Non-pigmented ciliary epithelial cell (primary cell): ENCODE data around the gene ZNRF1.
"Not testable (repeated sequence)": the region's sequence is repeated elsewhere in the genome, so short reads cannot be mapped to it uniquely, and the experiment has no call there.

Experiments
- DNase-seq: peaks from one replicate; pipeline ENCODE4 v3.0.0-alpha.2; 2010; ENCODE audit warnings: low read depth

The ZNRF1 gene

DNA sequence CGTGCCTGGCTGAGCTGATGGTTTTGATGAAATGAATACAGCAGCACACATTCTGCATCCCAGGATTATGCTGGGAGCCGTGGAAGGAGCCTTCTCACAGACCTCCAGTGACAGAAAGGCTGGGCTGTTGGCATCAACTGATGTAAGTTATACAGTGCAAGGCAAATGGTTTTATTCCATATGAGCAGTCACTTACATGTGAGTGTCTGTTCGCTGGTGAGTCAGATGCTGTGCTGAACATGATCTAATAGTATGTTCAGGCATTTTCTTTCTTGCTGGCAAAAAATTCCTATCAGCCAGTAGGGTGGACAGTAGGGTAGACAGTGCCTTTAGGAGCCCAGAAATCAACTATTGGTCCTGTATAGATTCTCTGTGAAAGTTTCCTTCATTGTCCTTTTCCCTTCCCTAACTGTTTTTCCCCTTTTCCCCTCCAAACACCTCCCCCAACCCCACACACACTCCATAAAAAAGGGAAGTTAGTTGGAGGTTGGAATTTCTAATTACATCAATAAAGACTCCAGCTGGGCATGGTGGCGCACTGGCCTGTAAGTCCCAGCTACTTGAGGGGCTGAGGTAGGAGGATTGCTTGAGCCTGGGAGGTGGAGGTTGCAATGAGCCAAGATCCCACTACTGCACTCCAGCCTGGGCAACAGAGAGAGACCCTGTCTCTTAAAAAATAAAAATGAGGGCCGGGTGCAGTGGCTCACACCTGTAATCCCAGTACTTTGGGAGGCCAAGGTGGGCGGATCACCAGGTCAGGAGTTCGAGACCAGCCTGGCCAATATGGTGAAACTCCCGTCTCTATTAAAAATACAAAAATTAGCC is 81.6 kb downstream of the ZNRF1 start:
- DNase-seq = peak; percentile 56

GRCh38 chr16:75081179-75081859 is 82.5 kb downstream of the ZNRF1 start:
- no peak for DNase-seq

DNA sequence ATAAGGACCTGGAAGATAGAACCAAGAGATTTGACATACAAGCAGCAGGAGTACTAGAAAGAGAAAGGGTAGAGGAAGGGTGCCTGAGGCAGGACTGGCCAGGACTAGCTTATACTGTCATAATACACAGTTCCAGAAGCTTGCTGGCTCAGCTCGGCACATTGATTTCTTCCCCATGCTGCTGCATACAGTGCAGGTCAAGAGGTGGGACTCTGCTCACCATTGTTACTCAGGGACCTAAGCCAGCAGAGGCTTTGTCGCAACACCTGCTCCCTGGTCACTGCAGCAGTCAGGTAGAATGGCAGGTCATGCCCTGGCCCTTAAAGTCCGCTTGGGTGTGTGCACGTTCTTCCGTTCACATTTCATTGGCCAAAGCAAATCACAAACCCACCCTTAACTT is 85.0 kb downstream of the ZNRF1 start:
- DNase-seq = no peak

- DNase-seq = no peak
Observed at GRCh38 chr16:75085556-75085955, 86.7 kb downstream of the ZNRF1 start.

DNA sequence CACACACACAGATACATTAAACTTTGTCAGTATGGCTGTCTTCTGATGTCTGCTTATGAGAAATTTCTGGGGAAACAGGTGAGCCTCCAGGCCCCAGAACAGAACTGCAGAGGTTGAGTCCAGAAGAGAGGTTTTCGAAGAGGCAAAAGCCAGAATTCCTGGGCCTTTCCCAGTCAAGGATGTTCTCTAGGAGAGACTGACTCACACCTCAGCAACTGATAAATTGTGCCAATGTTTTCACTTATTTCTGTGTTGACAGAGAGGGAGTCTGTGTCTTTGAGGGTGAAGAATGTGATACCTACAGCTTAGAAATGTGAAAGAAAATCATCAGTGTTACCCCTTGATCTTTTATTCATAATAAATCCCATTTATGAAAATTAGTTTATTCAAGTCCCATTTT is 87.5 kb downstream of the ZNRF1 start:
- no peak for DNase-seq

GRCh38 chr16:75086688-75087374 is 88.0 kb downstream of the ZNRF1 start:
- DNase-seq = no peak

GRCh38 chr16:75087375-75087979 is 88.7 kb downstream of the ZNRF1 start:
- no peak for DNase-seq

GRCh38 chr16:75088216-75088615 is 89.4 kb downstream of the ZNRF1 start:
- DNase-seq = no peak

- no peak for DNase-seq
Observed at GRCh38 chr16:75088934-75089333, 90.1 kb downstream of the ZNRF1 start.

DNA sequence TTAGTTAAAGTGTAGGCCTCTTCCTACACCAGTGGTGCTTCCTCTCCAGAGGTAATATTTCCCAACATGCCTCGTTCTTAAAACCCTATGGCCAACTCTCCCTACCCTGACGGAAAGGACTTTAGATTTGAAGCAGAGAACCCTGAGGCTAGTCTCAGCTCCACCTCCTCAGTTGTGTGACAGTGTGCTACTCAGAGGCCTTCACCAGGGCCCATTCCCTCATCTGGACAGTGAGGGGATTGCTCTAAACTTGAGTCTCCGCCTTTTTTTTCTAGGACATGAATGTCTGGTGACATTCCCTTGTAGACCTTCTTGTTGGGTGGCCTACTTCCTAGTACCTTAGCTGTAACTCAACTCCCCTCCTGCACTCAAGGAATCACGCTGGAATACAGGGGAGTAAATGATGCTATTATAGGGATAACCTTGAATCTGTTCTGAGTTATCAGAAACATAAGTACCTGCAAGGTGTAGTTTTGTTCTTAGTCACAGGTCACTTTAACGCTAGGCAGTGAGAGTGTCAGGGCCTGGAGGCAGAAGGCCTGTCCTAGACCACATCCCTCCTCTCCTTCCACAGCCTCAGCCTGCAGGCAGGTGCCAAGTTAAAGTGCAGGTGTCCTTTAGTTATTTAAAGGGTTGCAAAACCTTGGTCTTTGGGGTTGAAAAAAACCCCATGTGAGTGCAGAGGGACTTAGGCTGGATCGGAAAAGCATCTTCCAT is 90.8 kb downstream of the ZNRF1 start:
- no peak for DNase-seq

DNA sequence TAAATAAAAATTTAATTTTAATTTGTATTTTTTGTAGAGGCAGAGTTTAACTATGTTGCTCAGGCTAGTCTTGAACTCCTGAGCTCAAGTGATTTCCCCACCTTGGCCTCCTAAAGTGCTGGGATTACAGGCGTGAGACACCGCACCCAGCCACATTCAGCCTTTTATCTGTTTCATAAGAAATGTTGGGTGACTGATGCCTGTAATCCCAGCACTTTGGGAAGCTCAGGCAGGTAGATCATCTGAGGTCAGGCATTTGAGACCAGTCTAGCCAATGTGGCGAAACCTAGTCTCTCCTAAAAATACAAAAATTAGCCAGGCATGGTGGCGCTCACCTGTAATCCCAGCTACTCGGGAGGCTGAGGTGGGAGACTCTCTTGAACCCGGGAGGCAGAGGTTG is 92.1 kb downstream of the ZNRF1 start:
- DNase-seq = not testable (repeated sequence)

DNA sequence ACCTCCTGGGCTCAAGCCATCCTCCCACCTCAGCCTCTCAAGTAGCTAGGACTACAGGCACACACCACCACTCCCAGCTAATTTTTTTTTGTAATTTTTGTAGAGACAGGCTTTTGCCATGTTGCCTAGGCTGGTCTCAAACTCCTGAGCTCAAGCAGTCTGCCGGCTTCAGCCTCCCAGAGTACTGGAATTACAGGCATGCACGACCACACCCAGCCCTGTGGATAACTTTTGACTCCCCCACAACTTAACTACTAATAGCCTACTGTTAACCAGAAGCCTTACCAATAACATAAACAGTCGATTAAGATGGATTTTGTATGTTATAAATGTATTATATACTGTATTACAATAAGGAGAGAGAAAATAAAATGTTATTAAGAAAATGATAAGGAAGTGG is 92.8 kb downstream of the ZNRF1 start:
- DNase-seq = not testable (repeated sequence)

- no peak for DNase-seq
Observed at GRCh38 chr16:75092777-75093176, 94.0 kb downstream of the ZNRF1 start.

GRCh38 chr16:75093598-75094540 is 95.0 kb downstream of the ZNRF1 start:
- DNase-seq = no peak

DNA sequence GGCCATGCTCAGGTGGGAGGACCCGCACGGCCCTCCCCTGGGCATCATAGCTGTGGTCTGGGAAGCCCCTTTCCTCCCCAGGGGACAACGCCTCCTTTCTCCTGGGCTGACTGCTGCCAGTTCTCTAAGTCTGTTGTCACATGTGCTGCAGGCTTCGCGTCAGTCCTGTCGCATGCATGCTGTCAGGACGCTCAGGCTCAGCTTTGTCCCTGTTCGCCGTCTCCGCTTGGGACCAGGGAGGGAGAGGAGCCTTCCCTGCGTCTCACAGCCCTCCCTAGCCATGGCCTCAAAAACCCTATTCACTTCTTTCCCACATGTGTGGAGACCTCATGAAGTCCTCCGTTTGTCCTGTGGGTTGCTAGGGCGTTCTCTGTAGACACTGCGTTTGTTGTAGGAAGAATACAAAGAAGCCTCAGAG is 96.4 kb downstream of the ZNRF1 start:
- no peak for DNase-seq

DNA sequence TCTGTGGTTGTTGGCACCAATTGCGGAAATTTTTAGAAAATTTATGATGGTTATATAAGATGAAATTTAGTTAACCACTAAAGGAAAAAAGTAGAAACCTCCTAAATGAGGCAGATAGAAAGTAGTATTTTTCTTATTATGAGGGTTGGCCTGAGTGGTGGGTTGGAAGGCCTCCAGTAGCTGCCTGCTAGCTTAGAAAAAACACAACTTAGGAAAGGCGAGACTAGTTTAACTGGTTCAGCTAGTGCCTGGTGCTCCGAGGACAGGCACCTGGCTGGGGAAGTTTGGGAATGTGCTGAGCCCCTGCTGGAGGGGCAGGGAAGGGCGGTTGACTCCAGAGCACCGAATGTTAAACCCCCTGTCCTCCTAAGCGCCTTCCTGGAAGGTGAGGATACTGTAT is 97.8 kb downstream of the ZNRF1 start:
- no peak for DNase-seq

- no peak for DNase-seq
Observed at GRCh38 chr16:75097191-75097761, 98.5 kb downstream of the ZNRF1 start.

GRCh38 chr16:75097941-75098901 is 99.4 kb downstream of the ZNRF1 start:
- DNase-seq = no peak

DNA sequence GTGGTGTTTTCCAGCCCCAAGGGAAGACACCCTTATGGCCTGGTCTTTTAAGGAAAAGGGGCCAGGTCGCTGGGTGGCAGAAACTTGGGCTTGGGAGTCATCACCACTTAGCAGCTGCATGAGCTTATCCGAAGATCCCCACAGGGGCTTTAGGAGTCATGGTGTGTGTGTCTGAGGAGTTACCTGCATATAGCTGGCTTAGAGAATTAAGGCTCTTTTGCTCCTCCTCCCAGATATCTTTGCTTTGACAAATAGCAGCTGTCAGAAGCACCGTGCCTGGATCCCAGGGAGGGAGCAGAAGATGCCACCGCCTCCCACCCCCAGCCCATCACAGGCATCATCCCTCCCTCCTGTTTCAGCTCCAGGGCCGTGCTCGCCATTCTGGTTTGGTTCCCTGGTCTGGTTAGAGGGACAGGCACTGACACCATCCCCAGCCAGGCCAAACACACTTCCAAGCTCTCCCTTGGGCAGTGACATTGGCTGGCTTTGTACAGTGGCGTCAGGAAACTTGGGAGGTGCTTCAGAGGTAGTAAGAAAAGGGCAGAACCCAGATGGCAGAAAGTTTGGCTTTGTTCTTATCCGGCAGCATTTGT is 100.3 kb downstream of the ZNRF1 start:
- no peak for DNase-seq
